HL-60 (cell line): ENCODE measurements around the gene TUBB2B.

Experiments used
- CTCF ChIP-seq: IDR thresholded peaks from one replicate; pipeline ENCODE4 v1.5.1; 2011; ENCODE audit warnings: low read length, control low read depth, inconsistent platforms; ENCODE audit not compliant: insufficient read depth
- GABPA ChIP-seq: IDR thresholded peaks from 2 replicates; pipeline ENCODE4 v1.6.1; 2012; ENCODE audit warnings: low read depth
- POLR2AphosphoS5 ChIP-seq: IDR thresholded peaks from 2 replicates; pipeline ENCODE4 v1.6.1; 2012; ENCODE audit warnings: low read depth
- REST ChIP-seq: IDR thresholded peaks from 2 replicates; pipeline ENCODE4 v1.6.1; 2012; ENCODE audit warnings: low read depth; ENCODE audit not compliant: insufficient replicate concordance
- SPI1 ChIP-seq: IDR thresholded peaks from 2 replicates; pipeline ENCODE4 v1.6.1; 2012; ENCODE audit warnings: low read depth, mild to moderate bottlenecking, borderline replicate concordance

GRCh38 chr6:3210024-3210610 lies 17.3 kb downstream of the TUBB2B start:
- no peak for TF ChIP-seq CTCF
- no peak for TF ChIP-seq POLR2AphosphoS5
- no peak for TF ChIP-seq REST
- no peak for TF ChIP-seq SPI1
- no peak for TF ChIP-seq GABPA
